IgD-negative memory B cell (primary cell): ENCODE data around the gene AMER1. TPM values are rescaled to one million over a fixed set of nuclear protein-coding genes. Genes with fewer than 3 reads are reported as not detected.

ENCODE experiments used
- H3K27ac Mint-ChIP-seq, 3 donors: one replicate each; pipeline ENCODE4 v1.8.0; 2020 to 2022; ENCODE audit warnings: mild to moderate bottlenecking in 3 of 3, mixed read lengths in 3 of 3, moderate library complexity in 1 of 3
- H3K27me3 Mint-ChIP-seq: one replicate; pipeline ENCODE4 v1.8.0; 2021; ENCODE audit warnings: mixed read lengths
- H3K36me3 Mint-ChIP-seq: one replicate; pipeline ENCODE4 v1.8.0; 2020; ENCODE audit warnings: mild to moderate bottlenecking, mixed read lengths
- H3K4me1 Mint-ChIP-seq, 3 donors: one replicate each; pipeline ENCODE4 v1.8.0; 2020 to 2022; ENCODE audit warnings: mixed read lengths in 3 of 3, mild to moderate bottlenecking in 1 of 3
- H3K4me3 Mint-ChIP-seq, 4 donors: one replicate each; pipeline ENCODE4 v1.8.0; 2020 to 2022; ENCODE audit warnings: mild to moderate bottlenecking in 4 of 4, mixed read lengths in 4 of 4, moderate library complexity in 3 of 4
- H3K9me3 Mint-ChIP-seq, 3 donors: one replicate each; pipeline ENCODE4 v1.8.0; 2020 to 2021; ENCODE audit warnings: mixed read lengths in 3 of 3, mild to moderate bottlenecking in 1 of 3
- polyA plus RNA-seq: library from polyadenylated mRNA; unstranded; fragments of 300-500 nt; fragmentation: Illumina TruSeq; gene quantifications from one replicate; pipeline ENCODE4 v1.2.3, GENCODE V29; 2021

Gene AMER1
- polyA plus RNA-seq, 1 donor from 2014 or later = 0.05 TPM

DNA sequence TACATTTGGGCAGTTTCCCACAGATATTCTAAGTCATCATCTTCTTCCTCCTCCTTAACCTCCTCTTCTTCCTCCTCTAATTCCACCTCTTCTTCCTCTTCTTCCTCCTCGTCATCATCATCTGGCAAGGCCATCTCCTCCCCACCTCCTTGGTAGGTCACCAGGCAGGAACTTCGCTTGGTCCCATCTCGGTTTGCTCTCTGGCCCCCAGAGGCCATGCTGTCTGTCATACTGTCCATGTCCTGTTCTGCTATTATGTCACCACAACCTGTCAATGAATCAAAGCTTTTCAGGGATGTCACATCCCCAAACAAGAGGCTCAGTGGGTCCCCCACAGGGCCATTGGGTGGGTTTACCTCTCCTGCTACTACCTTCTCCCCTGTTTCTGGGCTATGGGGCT, 13.5 kb downstream of the AMER1 start:
- Mint-ChIP-seq H3K36me3 (peaks cover 4% of the 10 kb centered on the region), H3K27me3 (no peaks in the 10 kb centered on the region), H3K27ac (no peak overlapping the region), H3K4me1 (no peaks in the 10 kb centered on the region), H3K9me3 (no peaks in the 10 kb centered on the region), H3K4me3 (no peak overlapping the region)

GRCh38 chrX:64191281-64192010, 14.1 kb downstream of the AMER1 start:
- Mint-ChIP-seq H3K27ac (no peak overlapping the region), H3K4me1 (no peaks in the 10 kb centered on the region), H3K9me3 (no peaks in the 10 kb centered on the region), H3K27me3 (no peaks in the 10 kb centered on the region), H3K4me3 (no peak overlapping the region), H3K36me3 (peaks cover 3% of the 10 kb centered on the region)

DNA sequence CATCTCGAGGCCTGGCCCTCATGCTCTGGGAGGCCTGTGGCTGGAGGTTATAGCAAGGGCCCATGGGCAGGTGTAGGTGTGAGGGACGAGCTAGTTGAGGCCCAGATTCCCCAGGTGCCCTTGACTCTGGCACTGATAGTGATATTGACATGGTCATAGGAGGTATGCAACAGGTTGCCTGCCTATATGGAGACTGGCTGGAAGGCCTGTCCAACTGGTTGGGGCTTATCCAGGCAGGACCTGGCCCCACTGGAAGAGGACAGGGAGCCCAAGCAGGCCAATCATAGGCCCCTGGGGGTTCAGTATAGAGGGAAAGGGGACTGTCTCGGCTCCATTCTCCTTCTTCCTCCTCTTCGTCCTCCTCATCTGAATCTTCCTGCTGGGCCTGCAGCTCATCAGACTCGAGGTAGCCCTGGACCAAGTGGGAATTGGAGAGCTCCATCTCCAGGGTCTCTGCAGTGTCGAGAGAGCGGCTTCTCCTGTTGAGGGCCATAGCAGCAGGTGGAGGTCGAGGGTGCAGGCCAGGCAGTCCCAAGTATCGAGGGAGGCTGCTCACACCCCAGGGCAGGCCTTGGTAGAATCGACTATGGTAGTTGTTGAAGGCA, 15.3 kb downstream of the AMER1 start:
- H3K4me1 Mint-ChIP-seq = no peaks in the 10 kb centered on the region
- no peaks in the 10 kb centered on the region for H3K27me3 Mint-ChIP-seq
- no peaks in the 10 kb centered on the region for H3K9me3 Mint-ChIP-seq
- H3K27ac Mint-ChIP-seq = no peak overlapping the region
- peaks cover 3% of the 10 kb centered on the region for H3K36me3 Mint-ChIP-seq
- H3K4me3 Mint-ChIP-seq = no peak overlapping the region

DNA sequence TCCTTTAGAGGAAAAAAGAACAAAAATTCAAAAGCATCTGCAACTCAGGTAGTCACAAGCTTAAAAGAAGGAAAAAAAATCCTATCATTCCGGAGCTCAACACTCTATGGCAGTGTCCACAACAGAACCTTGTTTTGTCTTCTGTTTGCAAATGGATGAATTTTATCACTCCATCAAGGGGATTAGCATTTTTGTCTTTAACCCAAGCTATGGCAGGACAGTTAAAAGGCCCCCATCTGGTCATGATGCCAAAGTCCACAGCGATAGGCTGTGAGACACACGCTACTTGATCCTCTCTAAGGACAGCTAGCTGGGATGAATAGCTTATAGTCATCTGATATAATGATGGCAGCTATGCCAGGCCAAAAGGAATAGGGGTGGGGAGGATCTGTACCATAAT, 16.6 kb downstream of the AMER1 start:
- no peaks in the 10 kb centered on the region for H3K9me3 Mint-ChIP-seq
- H3K4me3 Mint-ChIP-seq = no peak overlapping the region
- H3K4me1 Mint-ChIP-seq = no peaks in the 10 kb centered on the region
- H3K27ac Mint-ChIP-seq = no peak overlapping the region
- no peaks in the 10 kb centered on the region for H3K27me3 Mint-ChIP-seq
- peaks cover 3% of the 10 kb centered on the region for H3K36me3 Mint-ChIP-seq

DNA sequence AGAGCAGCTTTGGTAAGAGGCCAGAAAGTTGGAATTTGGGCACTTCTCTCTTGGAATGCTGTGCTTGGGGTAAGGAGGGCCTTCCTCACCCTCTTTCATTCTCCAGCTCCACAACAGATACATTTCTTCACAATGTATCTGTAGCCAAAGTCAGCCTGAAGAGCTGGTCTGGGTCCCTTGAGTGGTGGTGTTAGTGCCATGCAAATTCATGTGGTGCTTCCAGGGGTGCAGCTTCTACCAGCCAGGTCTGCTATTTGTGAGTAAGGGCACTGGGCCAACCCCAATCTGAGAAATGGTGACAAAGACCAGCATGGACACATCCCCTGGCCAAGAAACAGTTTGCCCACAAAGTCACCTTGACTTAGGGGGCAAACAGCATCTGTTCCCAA, 17.8 kb downstream of the AMER1 start:
- Mint-ChIP-seq H3K4me3 (no peak overlapping the region), H3K4me1 (no peaks in the 10 kb centered on the region), H3K27me3 (no peaks in the 10 kb centered on the region), H3K36me3 (peaks cover 3% of the 10 kb centered on the region), H3K9me3 (no peaks in the 10 kb centered on the region), H3K27ac (no peak overlapping the region)

- Mint-ChIP-seq H3K9me3 (no peaks in the 10 kb centered on the region), H3K36me3 (peaks cover 3% of the 10 kb centered on the region), H3K4me3 (no peak overlapping the region), H3K27ac (no peak overlapping the region), H3K4me1 (no peaks in the 10 kb centered on the region), H3K27me3 (no peaks in the 10 kb centered on the region)
Observed at GRCh38 chrX:64186974-64187761, 18.3 kb downstream of the AMER1 start.

DNA sequence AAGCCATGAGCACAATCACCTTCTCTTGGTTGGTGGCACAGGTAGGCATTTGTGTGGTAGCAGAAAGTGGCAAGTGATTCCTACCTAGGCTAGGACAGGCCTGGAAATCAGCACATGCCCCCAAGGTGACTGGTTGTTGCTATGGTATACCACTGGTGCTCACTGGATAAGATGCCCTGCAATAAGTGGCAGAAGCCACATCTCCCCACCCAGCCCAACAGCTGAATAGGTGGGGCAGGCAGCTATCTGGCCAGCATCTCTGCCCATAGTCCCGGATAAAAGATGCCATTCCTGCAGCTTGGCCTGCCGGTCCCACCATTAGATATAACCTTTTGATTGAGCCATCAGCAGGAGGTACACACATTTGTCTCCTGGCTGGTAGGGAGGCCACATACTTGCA, 21.1 kb downstream of the AMER1 start:
- Mint-ChIP-seq H3K4me3 (no peak overlapping the region), H3K36me3 (no peaks in the 10 kb centered on the region), H3K9me3 (no peaks in the 10 kb centered on the region), H3K4me1 (no peaks in the 10 kb centered on the region), H3K27ac (no peak overlapping the region), H3K27me3 (no peaks in the 10 kb centered on the region)

- Mint-ChIP-seq H3K9me3 (no peaks in the 10 kb centered on the region), H3K4me1 (no peaks in the 10 kb centered on the region), H3K4me3 (no peak overlapping the region), H3K27me3 (no peaks in the 10 kb centered on the region), H3K36me3 (no peaks in the 10 kb centered on the region), H3K27ac (no peak overlapping the region)
Observed at GRCh38 chrX:64182208-64182607, 23.3 kb downstream of the AMER1 start.

- peaks cover 0 to 1% (median 0%) of the 10 kb centered on the region in 3 donors for H3K4me1 Mint-ChIP-seq
- H3K4me3 Mint-ChIP-seq = no peak overlapping the region
- no peaks in the 10 kb centered on the region for H3K27me3 Mint-ChIP-seq
- peaks cover 7% of the 10 kb centered on the region for H3K36me3 Mint-ChIP-seq
- no peak overlapping the region for H3K27ac Mint-ChIP-seq
- H3K9me3 Mint-ChIP-seq = peaks cover 0 to 6% (median 2%) of the 10 kb centered on the region in 3 donors
Observed at GRCh38 chrX:64176876-64177275, 28.6 kb downstream of the AMER1 start.

DNA sequence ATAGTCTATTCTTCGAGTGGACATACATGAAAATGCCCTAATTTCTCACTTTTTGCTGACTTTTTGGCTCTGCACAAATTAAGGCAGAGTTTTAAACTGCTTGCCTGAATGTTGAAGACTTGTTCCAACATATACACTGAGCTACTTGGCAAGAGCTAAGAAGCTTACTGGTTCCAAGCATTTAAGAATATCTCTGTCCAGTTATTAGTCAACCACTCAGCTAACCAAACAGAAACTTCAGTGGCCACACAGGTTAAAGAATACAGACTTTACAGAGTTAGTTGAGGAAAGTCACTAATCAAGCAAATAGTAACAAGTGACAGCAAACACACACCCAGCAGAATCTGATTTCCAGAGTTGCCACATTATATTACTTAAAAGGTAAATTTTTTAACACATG, 35.5 kb downstream of the AMER1 start:
- no peak overlapping the region for H3K27ac Mint-ChIP-seq
- H3K4me1 Mint-ChIP-seq = peaks cover 0 to 1% (median 0%) of the 10 kb centered on the region in 3 donors
- H3K4me3 Mint-ChIP-seq = no peak overlapping the region
- H3K9me3 Mint-ChIP-seq = peaks cover 0 to 2% (median 0%) of the 10 kb centered on the region in 3 donors
- H3K27me3 Mint-ChIP-seq = no peaks in the 10 kb centered on the region
- peaks cover 2% of the 10 kb centered on the region for H3K36me3 Mint-ChIP-seq

GRCh38 chrX:64152857-64153256, 52.7 kb downstream of the AMER1 start:
- Mint-ChIP-seq H3K27ac (no peak overlapping the region), H3K4me3 (no peak overlapping the region), H3K4me1 (peaks cover 0 to 2% (median 0%) of the 10 kb centered on the region in 3 donors), H3K36me3 (peaks cover 2% of the 10 kb centered on the region), H3K27me3 (no peaks in the 10 kb centered on the region), H3K9me3 (peaks cover 3 to 21% (median 6%) of the 10 kb centered on the region in 3 donors)

DNA sequence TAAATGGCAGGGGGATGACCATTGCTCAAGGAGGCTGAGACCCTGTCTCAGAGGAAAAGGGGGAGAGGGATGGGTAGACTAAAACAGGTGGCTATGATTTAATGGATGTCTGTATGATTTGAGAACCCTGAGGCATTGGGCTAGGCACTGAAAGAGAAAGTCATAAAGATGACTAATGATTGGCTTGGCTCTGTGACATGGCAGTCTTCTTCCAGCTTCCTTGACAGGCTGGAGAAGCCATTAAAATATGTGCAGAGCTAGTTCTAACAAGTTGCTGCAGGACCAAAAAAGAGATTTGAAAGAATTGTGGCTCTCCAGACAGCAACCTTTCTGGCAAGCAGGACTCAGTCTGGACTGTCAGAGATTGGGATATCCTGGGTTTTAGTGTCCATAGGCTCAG, 53.6 kb downstream of the AMER1 start:
- Mint-ChIP-seq H3K4me3 (no peak overlapping the region), H3K9me3 (peaks cover 3 to 21% (median 6%) of the 10 kb centered on the region in 3 donors)

GRCh38 chrX:64150775-64151174, 54.7 kb downstream of the AMER1 start:
- H3K27me3 Mint-ChIP-seq = no peaks in the 10 kb centered on the region
- peaks cover 0 to 2% (median 0%) of the 10 kb centered on the region in 3 donors for H3K4me1 Mint-ChIP-seq
- H3K4me3 Mint-ChIP-seq = no peak overlapping the region
- H3K36me3 Mint-ChIP-seq = peaks cover 2% of the 10 kb centered on the region
- peaks cover 3 to 21% (median 4%) of the 10 kb centered on the region in 3 donors for H3K9me3 Mint-ChIP-seq
- no peak overlapping the region for H3K27ac Mint-ChIP-seq

More for the DNA sequence above, 53.6 kb downstream of the AMER1 start:
- Mint-ChIP-seq H3K27me3 (no peaks in the 10 kb centered on the region), H3K27ac (no peak overlapping the region), H3K36me3 (peaks cover 2% of the 10 kb centered on the region), H3K4me1 (peaks cover 0 to 2% (median 0%) of the 10 kb centered on the region in 3 donors)
